AG04450 (cell line): ENCODE measurements around the gene VSTM2L. TPM values are rescaled to one million over a fixed set of nuclear protein-coding genes. Genes with fewer than 3 reads are reported as not detected.

ENCODE experiments used
- CTCF ChIA-PET: fragments of 300-600, 350-600 bp; formaldehyde crosslinking; extraction: SDS; loops from one replicate; lab custom pipeline; 2022; ENCODE audit warnings: antibody characterized with exemption, inconsistent platforms; lab: Charles Lee
- POLR2A ChIA-PET: fragments of 350-600 bp; formaldehyde crosslinking; extraction: SDS; loops from one replicate; lab custom pipeline; 2021; ENCODE audit warnings: antibody characterized with exemption, inconsistent platforms; lab: Yijun Ruan, JAX
- DNase-seq: peaks from one replicate; pipeline ENCODE4 v3.0.0-alpha.2; 2011; ENCODE audit warnings: low read depth, low spot score
- H3K27ac ChIP-seq: one replicate; pipeline ENCODE4 v1.5.1; 2012; ENCODE audit warnings: low read depth, low read length, control low read depth
- H3K27me3 ChIP-seq: one replicate; pipeline ENCODE4 v1.6.0; 2012; ENCODE audit warnings: low read length; ENCODE audit not compliant: control insufficient read depth, insufficient read depth
- H3K4me3 ChIP-seq: 2 replicates; pipeline ENCODE4 v1.5.1; 2011; ENCODE audit warnings: mild to moderate bottlenecking, low read depth, low read length, control low read depth
- H3K9me3 ChIP-seq: 2 replicates; pipeline ENCODE4 v1.5.1; 2012; ENCODE audit warnings: low read length; ENCODE audit not compliant: control insufficient read depth, insufficient read depth
- polyA plus RNA-seq: library from polyadenylated mRNA; depleted of rRNA; stranded (reverse); fragments of >200 nt; gene quantifications from 2 replicates; pipeline ENCODE4 v1.2.3, GENCODE V29; 2011
- TF ChIP-seq, protein P1 (sequence below): IDR thresholded peaks from 2 replicates; pipeline ENCODE4 v1.5.1; 2011; ENCODE audit warnings: low read depth, low read length, control low read depth, inconsistent platforms

The VSTM2L gene
- polyA plus RNA-seq, 1 experiment = 0.25 TPM

- no peak overlapping the region for H3K27ac ChIP-seq
- peaks cover 21% of the 10 kb centered on the region for H3K27me3 ChIP-seq
- DNase-seq = no peak
- no peaks in the 10 kb centered on the region; the same call in 1 of the 2 replicates for H3K9me3 ChIP-seq
- no peak overlapping the region for H3K4me3 ChIP-seq
- TF ChIP-seq, protein P1, sequence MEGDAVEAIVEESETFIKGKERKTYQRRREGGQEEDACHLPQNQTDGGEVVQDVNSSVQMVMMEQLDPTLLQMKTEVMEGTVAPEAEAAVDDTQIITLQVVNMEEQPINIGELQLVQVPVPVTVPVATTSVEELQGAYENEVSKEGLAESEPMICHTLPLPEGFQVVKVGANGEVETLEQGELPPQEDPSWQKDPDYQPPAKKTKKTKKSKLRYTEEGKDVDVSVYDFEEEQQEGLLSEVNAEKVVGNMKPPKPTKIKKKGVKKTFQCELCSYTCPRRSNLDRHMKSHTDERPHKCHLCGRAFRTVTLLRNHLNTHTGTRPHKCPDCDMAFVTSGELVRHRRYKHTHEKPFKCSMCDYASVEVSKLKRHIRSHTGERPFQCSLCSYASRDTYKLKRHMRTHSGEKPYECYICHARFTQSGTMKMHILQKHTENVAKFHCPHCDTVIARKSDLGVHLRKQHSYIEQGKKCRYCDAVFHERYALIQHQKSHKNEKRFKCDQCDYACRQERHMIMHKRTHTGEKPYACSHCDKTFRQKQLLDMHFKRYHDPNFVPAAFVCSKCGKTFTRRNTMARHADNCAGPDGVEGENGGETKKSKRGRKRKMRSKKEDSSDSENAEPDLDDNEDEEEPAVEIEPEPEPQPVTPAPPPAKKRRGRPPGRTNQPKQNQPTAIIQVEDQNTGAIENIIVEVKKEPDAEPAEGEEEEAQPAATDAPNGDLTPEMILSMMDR = no peak
- CTCF ChIA-PET = interaction anchor here (0.7 kb wide), 1 partner anchor 343 kb away, joined by 4 read pairs; no protein-coding TSS in a partner anchor
- POLR2A ChIA-PET = no interaction called here
Measured at GRCh38 chr20:37878835-37879599, 23.9 kb upstream of the VSTM2L start.

GRCh38 chr20:37879843-37880242 lies 23.1 kb upstream of the VSTM2L start:
- CTCF ChIA-PET = interaction anchor here (0.7 kb wide), 1 partner anchor 342 kb away, joined by 4 read pairs; no protein-coding TSS in a partner anchor
- Histone ChIP-seq H3K27ac (no peak overlapping the region), H3K4me3 (no peak overlapping the region), H3K27me3 (peaks cover 21% of the 10 kb centered on the region), H3K9me3 (no peaks in the 10 kb centered on the region; the same call in 1 of the 2 replicates)
- DNase-seq = no peak
- POLR2A ChIA-PET = no interaction called here
- TF ChIP-seq, protein P1 = no peak

DNA sequence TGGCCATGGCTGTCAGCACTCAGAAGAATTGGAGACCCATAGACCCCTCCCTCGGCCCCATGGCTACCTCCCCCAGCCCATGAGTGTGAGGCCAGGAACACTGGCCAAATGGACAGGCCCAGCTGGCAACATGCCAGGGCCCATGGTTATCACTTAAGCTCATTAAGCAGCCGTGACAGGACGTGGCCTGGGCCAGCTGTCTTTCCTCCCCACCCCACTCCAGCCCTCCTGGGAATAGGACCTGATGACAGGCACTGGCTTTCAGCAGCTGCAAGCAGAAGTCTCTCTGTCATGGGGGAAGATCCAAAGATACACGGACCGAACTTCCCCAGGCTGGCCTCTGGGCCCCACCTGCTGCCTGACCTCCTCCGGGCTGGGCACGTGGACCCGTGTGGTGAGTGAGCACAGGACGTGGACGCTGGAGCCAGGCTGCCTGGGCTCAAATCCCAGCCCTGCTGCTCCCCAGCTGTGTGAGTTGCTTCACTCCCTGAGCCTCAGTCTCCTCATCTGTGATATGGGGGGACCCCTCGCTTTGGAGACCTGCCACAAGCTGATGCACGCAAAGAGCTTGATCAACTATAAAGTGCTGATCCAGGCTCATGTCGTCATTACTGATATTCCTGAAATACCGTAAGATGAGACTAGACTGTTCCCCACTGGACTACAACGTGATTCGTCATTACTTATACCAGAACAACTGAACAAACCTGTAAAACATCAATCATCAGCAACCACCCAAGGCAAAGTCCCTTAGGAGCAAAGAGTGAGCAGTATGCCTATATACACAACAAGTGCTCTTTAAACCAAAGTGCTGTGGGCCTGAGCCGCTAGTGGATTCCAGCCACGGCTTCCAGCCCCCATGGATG lies 22.0 kb upstream of the VSTM2L start:
- CTCF ChIA-PET = interaction anchor here (0.6 kb wide), 1 partner anchor 96 kb away, joined by 4 read pairs; no protein-coding TSS in a partner anchor
- no peak for DNase-seq
- Histone ChIP-seq H3K27me3 (peaks cover 23% of the 10 kb centered on the region), H3K4me3 (no peak overlapping the region), H3K27ac (no peak overlapping the region), H3K9me3 (no peaks in the 10 kb centered on the region; the same call in 1 of the 2 replicates)
- POLR2A ChIA-PET = no interaction called here
- TF ChIP-seq, protein P1 = no peak

DNA sequence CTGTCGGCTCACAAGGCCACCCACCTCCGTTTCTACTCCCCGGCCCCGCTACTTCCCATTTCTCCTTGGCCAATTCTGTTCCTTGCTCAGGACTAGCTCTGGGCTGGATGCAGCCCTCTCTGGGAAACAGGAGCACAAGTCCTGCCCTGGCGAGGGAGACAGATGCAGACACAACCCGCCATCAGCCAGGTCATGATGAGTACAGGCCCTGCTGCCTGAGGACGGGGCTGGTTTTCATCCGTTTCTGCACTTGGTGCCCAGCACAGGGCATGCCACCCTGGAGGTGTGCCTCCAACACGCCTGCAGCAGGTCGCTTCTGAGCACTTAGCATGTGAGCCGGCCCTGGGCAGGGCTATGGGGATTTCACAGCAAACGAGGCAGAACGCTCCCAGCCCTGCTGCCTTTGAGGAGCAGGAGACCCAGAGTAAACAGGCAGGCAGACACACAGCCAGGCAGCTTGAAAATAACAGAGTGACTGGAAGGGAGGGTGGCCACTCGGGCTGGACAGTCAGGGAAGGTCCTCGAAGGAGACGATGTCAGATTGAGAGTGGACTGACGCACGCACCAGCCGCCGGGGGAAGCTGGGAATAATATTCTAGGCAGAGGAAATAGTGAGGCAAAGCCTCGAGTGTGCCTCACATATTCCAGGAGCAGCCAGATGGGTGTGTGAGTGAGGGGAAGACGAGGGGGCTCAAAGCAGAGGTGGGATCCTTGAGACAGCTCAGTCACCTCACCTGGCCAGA lies 21.2 kb upstream of the VSTM2L start:
- H3K4me3 ChIP-seq = no peak overlapping the region
- H3K27ac ChIP-seq = no peak overlapping the region
- TF ChIP-seq, protein P1 = no peak
- peaks cover 30% of the 10 kb centered on the region for H3K27me3 ChIP-seq
- ChIA-PET CTCF (interaction anchor here (0.5 kb wide), 1 partner anchor 84 kb away, joined by 3 read pairs; no protein-coding TSS in a partner anchor), POLR2A (interaction anchor here (0.7 kb wide), 1 partner anchor 90 kb away, joined by 3 read pairs; no protein-coding TSS in a partner anchor)
- no peak for DNase-seq
- no peaks in the 10 kb centered on the region; the same call in 1 of the 2 replicates for H3K9me3 ChIP-seq
